GM23338 (cell line): ENCODE measurements around the gene CAPN7. TPM values are rescaled to one million over a fixed set of nuclear protein-coding genes. Genes with fewer than 3 reads are reported as not detected.

ENCODE experiments used
- ATAC-seq: fragments of 200-7000 bp; cut with Tn5 transposase; 3 replicates; pipeline ENCODE4 v1.9.1; 2020
- DNase-seq: peaks from one replicate; pipeline ENCODE4 v3.0.0-alpha.2; 2015; ENCODE audit warnings: low spot score
- H2AFZ ChIP-seq: fragments of 200-600 bp; sonication (generic); 2 replicates; pipeline ENCODE4 v1.8.0; 2016; ENCODE audit warnings: antibody characterized with exemption, mild to moderate bottlenecking, moderate library complexity
- H3F3A ChIP-seq: fragments of 200-600 bp; sonication (generic); replicated peaks from 2 replicates; pipeline ENCODE4 v1.8.0; 2017; ENCODE audit warnings: antibody characterized with exemption, mixed run types, low read depth
- H3K27ac ChIP-seq: fragments of 200-600 bp; sonication (generic); 2 replicates; pipeline ENCODE4 v1.6.1; 2016; ENCODE audit warnings: low read depth
- H3K27me3 ChIP-seq: fragments of 200-600 bp; sonication (generic); 2 replicates; pipeline ENCODE4 v1.8.0; 2016; ENCODE audit warnings: mild to moderate bottlenecking, mixed run types, moderate library complexity; ENCODE audit not compliant: insufficient read depth
- H3K36me3 ChIP-seq: fragments of 200-600 bp; sonication (generic); 2 replicates; pipeline ENCODE4 v1.8.0; 2016; ENCODE audit warnings: mild to moderate bottlenecking; ENCODE audit not compliant: insufficient read depth
- H3K4me1 ChIP-seq: fragments of 200-600 bp; sonication (generic); 2 replicates; pipeline ENCODE4 v1.8.0; 2016; ENCODE audit warnings: mild to moderate bottlenecking, moderate library complexity; ENCODE audit not compliant: insufficient read depth
- H3K4me2 ChIP-seq: fragments of 200-600 bp; sonication (generic); 2 replicates; pipeline ENCODE4 v1.7.1; 2017; ENCODE audit warnings: mixed run types
- H3K4me3 ChIP-seq: fragments of 200-600 bp; sonication (generic); 2 replicates; pipeline ENCODE4 v1.6.1; 2016; ENCODE audit warnings: mixed run types
- H3K79me2 ChIP-seq: fragments of 200-600 bp; sonication (generic); replicated peaks from 2 replicates; pipeline ENCODE4 v1.8.0; 2017; ENCODE audit warnings: mild to moderate bottlenecking; ENCODE audit not compliant: insufficient read depth
- H3K9me2 ChIP-seq: fragments of 200-600 bp; sonication (generic); 2 replicates; pipeline ENCODE4 v1.8.0; 2017; ENCODE audit not compliant: insufficient read depth
- H4K20me1 ChIP-seq: fragments of 200-600 bp; sonication (generic); replicated peaks from 2 replicates; pipeline ENCODE4 v1.8.0; 2017; ENCODE audit warnings: mild to moderate bottlenecking; ENCODE audit not compliant: insufficient read depth
- H3K27ac Mint-ChIP-seq: 2 replicates; pipeline ENCODE4 v1.8.0; 2020; ENCODE audit warnings: inconsistent platforms, mild to moderate bottlenecking, moderate library complexity, mixed read lengths
- H3K27me3 Mint-ChIP-seq: 3 replicates; pipeline ENCODE4 v1.8.0; 2022; ENCODE audit warnings: low read depth, mild to moderate bottlenecking, moderate library complexity, mixed read lengths, inconsistent platforms; ENCODE audit not compliant: insufficient read depth, poor library complexity
- H3K36me3 Mint-ChIP-seq: 3 replicates; pipeline ENCODE4 v1.8.0; 2021; ENCODE audit warnings: low read depth, mild to moderate bottlenecking, inconsistent platforms, moderate library complexity, mixed read lengths
- H3K4me1 Mint-ChIP-seq: 3 replicates; pipeline ENCODE4 v1.8.0; 2020; ENCODE audit warnings: mild to moderate bottlenecking, inconsistent platforms, mixed read lengths
- H3K4me3 Mint-ChIP-seq: 3 replicates; pipeline ENCODE4 v1.8.0; 2021; ENCODE audit warnings: moderate library complexity, mild to moderate bottlenecking, inconsistent platforms, mixed read lengths
- H3K9me3 Mint-ChIP-seq: 3 replicates; pipeline ENCODE4 v1.8.0; 2020; ENCODE audit warnings: moderate library complexity, mild to moderate bottlenecking, inconsistent platforms, mixed read lengths
- CREB1 ChIP-seq: fragments of 250-450 bp; sonication (Bioruptor Pico); IDR thresholded peaks from 2 replicates; pipeline ENCODE4 v1.5.0; 2020; ENCODE audit warnings: low read depth, mild to moderate bottlenecking, moderate library complexity
- CTCF ChIP-seq, 2 experiments: fragments of 200-600 bp in 1 of 2; sonication (generic) in 1 of 2; conservative IDR thresholded peaks; 2 replicates each; pipeline versions ENCODE4 v1.5.1 to v1.6.1; 2016 to 2017; ENCODE audit warnings: antibody characterized with exemption in 2 of 2, low read depth in 2 of 2, mild to moderate bottlenecking in 2 of 2, moderate library complexity in 1 of 2
- ETS1 ChIP-seq: IDR thresholded peaks from 2 replicates; pipeline ENCODE4 v1.6.1; 2016; ENCODE audit warnings: antibody characterized with exemption
- EZH2 ChIP-seq: fragments of 200-600 bp; sonication (generic); IDR thresholded peaks from one replicate; pipeline ENCODE4 v1.8.0; 2017; ENCODE audit warnings: antibody characterized with exemption, mild to moderate bottlenecking, low read depth; ENCODE audit not compliant: unreplicated experiment
- NANOG ChIP-seq: IDR thresholded peaks from 2 replicates; pipeline ENCODE4 v1.6.1; 2016; ENCODE audit warnings: antibody characterized with exemption, borderline replicate concordance
- STAT1 ChIP-seq: IDR thresholded peaks from one replicate; pipeline ENCODE4 v1.6.1; 2016; ENCODE audit warnings: antibody characterized with exemption; ENCODE audit not compliant: unreplicated experiment
- ZNF114 ChIP-seq: fragments of 250-450 bp; sonication (Bioruptor Pico); IDR thresholded peaks from 2 replicates; pipeline ENCODE4 v1.5.0; 2020; ENCODE audit warnings: mild to moderate bottlenecking, moderate library complexity
- ZNF462 ChIP-seq: fragments of 250-450 bp; sonication (Bioruptor Pico); IDR thresholded peaks from 2 replicates; pipeline ENCODE4 v1.5.0; 2020; ENCODE audit warnings: mild to moderate bottlenecking, moderate library complexity
- polyA plus RNA-seq: library from polyadenylated mRNA; unstranded; fragments of >200 nt; fragmentation: Nextera tagmentation; extraction: Ambion mirVana; gene quantifications from 2 replicates; pipeline ENCODE4 v1.2.1, GENCODE V29; 2016
- total RNA-seq: library from RNA; depleted of rRNA; stranded (reverse); fragments of >200 nt; shearing (Covaris generic); gene quantifications from 2 replicates; pipeline ENCODE4 v1.2.3, GENCODE V29; 2014

CAPN7 gene
- total and polyA plus RNA-seq, 2 experiments from 2014 or later = 9.9 to 18.1 TPM

GRCh38 chr3:15272426-15273196 is 66.6 kb downstream of the CAPN7 start:
- Histone ChIP-seq H3F3A (no peaks in the 10 kb centered on the region), H3K9me2 (no peaks in the 10 kb centered on the region), H3K27me3 (no peaks in the 10 kb centered on the region), H3K27ac (no peak overlapping the region), H4K20me1 (no peaks in the 10 kb centered on the region), H2AFZ (no peak overlapping the region), H3K4me1 (peaks cover under 1% of the 10 kb centered on the region), H3K79me2 (no peaks in the 10 kb centered on the region), H3K4me3 (no peak overlapping the region), H3K4me2 (no peak overlapping the region), H3K36me3 (no peaks in the 10 kb centered on the region)
- Mint-ChIP-seq H3K4me1 (peaks cover 4% of the 10 kb centered on the region), H3K9me3 (no peaks in the 10 kb centered on the region), H3K27ac (no peak overlapping the region; the same call in 1 of the 2 replicates), H3K27me3 (peaks cover 8% of the 10 kb centered on the region), H3K36me3 (no peaks in the 10 kb centered on the region), H3K4me3 (no peak overlapping the region)
- TF ChIP-seq NANOG = no peak
- TF ChIP-seq CTCF (conservative IDR thresholded peaks at IDR 0.05; ENCODE audit: low read depth in 2 of 2) = peak in 1 of 2 experiments; percentile 50; a peak in 3 of 4 replicates
- ATAC-seq = peak; percentile 67
- peak; percentile 47 for DNase-seq

GRCh38 chr3:15273227-15273626 is 67.2 kb downstream of the CAPN7 start:
- no peaks in the 10 kb centered on the region for H3K36me3 ChIP-seq
- no peak overlapping the region for H2AFZ ChIP-seq
- H3K4me2 ChIP-seq = no peak overlapping the region
- peaks cover 10% of the 10 kb centered on the region for H3K4me1 Mint-ChIP-seq
- ATAC-seq (no peak), DNase-seq (no peak)
- H3K27ac ChIP-seq = no peak overlapping the region
- H3K4me1 ChIP-seq = peaks cover 6% of the 10 kb centered on the region
- H3K9me2 ChIP-seq = no peaks in the 10 kb centered on the region
- TF ChIP-seq ZNF462 (CRISPR knock-in tag) (no peak), NANOG (no peak), STAT1 (no peak), CREB1 (CRISPR knock-in tag) (no peak), ETS1 (no peak), EZH2 (no peak), ZNF114 (CRISPR knock-in tag) (no peak)
- H3K27ac Mint-ChIP-seq = no peak overlapping the region; the same call in 1 of the 2 replicates
- H3K27me3 ChIP-seq = no peaks in the 10 kb centered on the region
- H4K20me1 ChIP-seq = no peaks in the 10 kb centered on the region
- H3K79me2 ChIP-seq = no peaks in the 10 kb centered on the region
- no peaks in the 10 kb centered on the region for H3F3A ChIP-seq
- no peaks in the 10 kb centered on the region for H3K36me3 Mint-ChIP-seq
- no peak overlapping the region for H3K4me3 ChIP-seq
- no peak overlapping the region for H3K4me3 Mint-ChIP-seq
- no peaks in the 10 kb centered on the region for H3K9me3 Mint-ChIP-seq
- peaks cover 8% of the 10 kb centered on the region for H3K27me3 Mint-ChIP-seq
